Femur (tissue), 1 donor: Measurements from ENCODE around the gene CHRD.

Experiments
- DNase-seq: peaks from one replicate; pipeline ENCODE4 v3.0.0-alpha.2; 2017

Gene CHRD

GRCh38 chr3:184384342-184384741 lies 4.5 kb downstream of the CHRD start:
- DNase-seq: no peak

- DNase-seq: no peak
Observed at GRCh38 chr3:184384856-184385422, 5.1 kb downstream of the CHRD start.

GRCh38 chr3:184386047-184386806 lies 6.4 kb downstream of the CHRD start:
- no peak for DNase-seq

- no peak for DNase-seq
Observed at GRCh38 chr3:184387174-184387714, 7.4 kb downstream of the CHRD start.

GRCh38 chr3:184388164-184388935 lies 8.5 kb downstream of the CHRD start:
- no peak for DNase-seq

GRCh38 chr3:184388936-184389230 lies 9.0 kb downstream of the CHRD start:
- DNase-seq: no peak

- no peak for DNase-seq
Observed at GRCh38 chr3:184389384-184389783, 9.5 kb downstream of the CHRD start.

GRCh38 chr3:184389935-184390528 lies 10.2 kb downstream of the CHRD start:
- no peak for DNase-seq

GRCh38 chr3:184391266-184391665 lies 11.4 kb downstream of the CHRD start:
- no peak for DNase-seq

GRCh38 chr3:184395320-184395660 lies 15.4 kb downstream of the CHRD start:
- DNase-seq: peak; percentile 56

- peak; percentile 66 for DNase-seq
Observed at GRCh38 chr3:184399410-184399809, 19.6 kb downstream of the CHRD start.

- no peak for DNase-seq
Observed at GRCh38 chr3:184405075-184406030, 25.5 kb downstream of the CHRD start.

GRCh38 chr3:184409331-184409926 lies 29.6 kb downstream of the CHRD start:
- DNase-seq: no peak

- no peak for DNase-seq
Observed at GRCh38 chr3:184409946-184410500, 30.2 kb downstream of the CHRD start.

GRCh38 chr3:184414418-184415202 lies 34.8 kb downstream of the CHRD start:
- no peak for DNase-seq

- no peak for DNase-seq
Observed at GRCh38 chr3:184415203-184415490, 35.3 kb downstream of the CHRD start.

GRCh38 chr3:184417619-184418327 lies 37.9 kb downstream of the CHRD start:
- peak; percentile 75 for DNase-seq

- no peak for DNase-seq
Observed at GRCh38 chr3:184419171-184419570, 39.3 kb downstream of the CHRD start.

- DNase-seq: no peak
Observed at GRCh38 chr3:184423561-184423960, 43.7 kb downstream of the CHRD start.

- DNase-seq: peak; percentile 63
Observed at GRCh38 chr3:184426691-184427141, 46.9 kb downstream of the CHRD start.
